Epithelial cell of alveolus of lung (primary cell): ENCODE measurements around the gene MAP3K19. TPM values are rescaled to one million over a fixed set of nuclear protein-coding genes. Genes with fewer than 3 reads are reported as not detected.

Experiments
- total RNA-seq: library from RNA; depleted of rRNA; stranded (reverse); fragments of >200 nt; gene quantifications from 2 replicates; pipeline ENCODE4 v1.2.1, GENCODE V29; 2015

The MAP3K19 gene, protein sequence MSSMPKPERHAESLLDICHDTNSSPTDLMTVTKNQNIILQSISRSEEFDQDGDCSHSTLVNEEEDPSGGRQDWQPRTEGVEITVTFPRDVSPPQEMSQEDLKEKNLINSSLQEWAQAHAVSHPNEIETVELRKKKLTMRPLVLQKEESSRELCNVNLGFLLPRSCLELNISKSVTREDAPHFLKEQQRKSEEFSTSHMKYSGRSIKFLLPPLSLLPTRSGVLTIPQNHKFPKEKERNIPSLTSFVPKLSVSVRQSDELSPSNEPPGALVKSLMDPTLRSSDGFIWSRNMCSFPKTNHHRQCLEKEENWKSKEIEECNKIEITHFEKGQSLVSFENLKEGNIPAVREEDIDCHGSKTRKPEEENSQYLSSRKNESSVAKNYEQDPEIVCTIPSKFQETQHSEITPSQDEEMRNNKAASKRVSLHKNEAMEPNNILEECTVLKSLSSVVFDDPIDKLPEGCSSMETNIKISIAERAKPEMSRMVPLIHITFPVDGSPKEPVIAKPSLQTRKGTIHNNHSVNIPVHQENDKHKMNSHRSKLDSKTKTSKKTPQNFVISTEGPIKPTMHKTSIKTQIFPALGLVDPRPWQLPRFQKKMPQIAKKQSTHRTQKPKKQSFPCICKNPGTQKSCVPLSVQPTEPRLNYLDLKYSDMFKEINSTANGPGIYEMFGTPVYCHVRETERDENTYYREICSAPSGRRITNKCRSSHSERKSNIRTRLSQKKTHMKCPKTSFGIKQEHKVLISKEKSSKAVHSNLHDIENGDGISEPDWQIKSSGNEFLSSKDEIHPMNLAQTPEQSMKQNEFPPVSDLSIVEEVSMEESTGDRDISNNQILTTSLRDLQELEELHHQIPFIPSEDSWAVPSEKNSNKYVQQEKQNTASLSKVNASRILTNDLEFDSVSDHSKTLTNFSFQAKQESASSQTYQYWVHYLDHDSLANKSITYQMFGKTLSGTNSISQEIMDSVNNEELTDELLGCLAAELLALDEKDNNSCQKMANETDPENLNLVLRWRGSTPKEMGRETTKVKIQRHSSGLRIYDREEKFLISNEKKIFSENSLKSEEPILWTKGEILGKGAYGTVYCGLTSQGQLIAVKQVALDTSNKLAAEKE (N-terminal part only)
- total RNA-seq: not detected in 2 replicates

DNA sequence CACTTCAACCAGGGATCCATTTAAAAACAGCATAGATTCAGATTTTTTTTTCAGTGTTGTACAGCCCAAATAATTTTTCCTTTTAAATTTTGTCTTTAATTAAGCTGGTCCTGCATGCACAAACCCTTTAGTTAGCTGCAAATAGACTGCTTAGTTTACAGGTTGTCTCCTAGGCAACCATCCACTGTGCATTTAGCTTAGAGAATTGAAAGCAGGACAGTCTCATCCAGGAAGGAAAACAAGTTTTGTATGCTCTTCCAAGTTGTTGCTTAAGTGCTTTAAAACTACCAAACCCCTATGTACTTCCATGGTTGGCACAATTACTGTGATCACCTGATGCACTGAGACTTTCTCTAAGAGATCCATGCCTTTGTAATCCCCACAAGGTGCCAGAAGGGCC, at the start of gene MAP3K19:
Gene MAP3K19 (minus strand): TSS at position 148 of the 400 bp plus-strand sequence. CDS start 22,800 bp downstream, outside the sequence.

DNA sequence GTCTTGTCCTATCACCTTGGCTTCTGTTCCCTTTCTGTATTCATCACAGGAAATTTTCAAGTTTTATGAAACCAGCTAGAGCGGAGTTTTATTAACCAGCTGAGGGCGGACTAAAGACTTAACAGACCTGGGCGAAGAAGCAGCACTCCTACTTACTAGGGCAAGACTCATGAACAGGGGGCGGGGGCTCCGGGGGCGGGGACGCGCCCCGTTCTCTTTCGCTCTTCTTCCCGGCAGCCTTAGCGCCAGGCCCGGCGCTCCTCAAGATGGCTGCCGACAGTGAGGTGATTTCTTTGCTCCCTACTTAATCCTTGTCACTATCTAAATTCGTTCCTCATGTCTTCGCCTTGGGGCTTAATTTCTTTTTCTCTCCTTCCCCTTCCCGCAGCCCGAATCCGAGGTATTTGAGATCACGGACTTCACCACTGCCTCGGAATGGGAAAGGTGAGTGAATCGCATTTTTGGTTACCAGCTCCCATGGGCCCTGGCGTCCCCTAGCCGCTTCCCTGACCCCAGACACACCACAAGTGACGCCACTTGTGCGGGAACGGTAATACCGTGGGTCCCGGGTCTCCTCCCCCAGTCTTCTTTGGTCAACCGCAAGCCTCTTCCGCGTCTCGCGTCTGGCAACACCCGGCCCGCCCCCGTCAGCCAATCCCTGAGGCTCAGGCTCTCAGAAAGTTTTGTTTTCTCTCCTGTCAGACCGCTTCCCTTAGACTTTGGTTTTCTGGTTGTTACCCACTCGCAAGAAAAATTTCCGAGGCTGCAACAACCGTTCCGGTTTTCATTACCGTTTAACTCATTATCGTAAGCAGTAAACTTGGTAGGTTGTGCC, 5.0 kb upstream of the MAP3K19 start, which contains the start of gene RAB3GAP1:
Gene RAB3GAP1 (plus strand): TSS at position 251 of the 835 bp plus-strand sequence. CDS start 16 bp downstream, at position 267.

DNA sequence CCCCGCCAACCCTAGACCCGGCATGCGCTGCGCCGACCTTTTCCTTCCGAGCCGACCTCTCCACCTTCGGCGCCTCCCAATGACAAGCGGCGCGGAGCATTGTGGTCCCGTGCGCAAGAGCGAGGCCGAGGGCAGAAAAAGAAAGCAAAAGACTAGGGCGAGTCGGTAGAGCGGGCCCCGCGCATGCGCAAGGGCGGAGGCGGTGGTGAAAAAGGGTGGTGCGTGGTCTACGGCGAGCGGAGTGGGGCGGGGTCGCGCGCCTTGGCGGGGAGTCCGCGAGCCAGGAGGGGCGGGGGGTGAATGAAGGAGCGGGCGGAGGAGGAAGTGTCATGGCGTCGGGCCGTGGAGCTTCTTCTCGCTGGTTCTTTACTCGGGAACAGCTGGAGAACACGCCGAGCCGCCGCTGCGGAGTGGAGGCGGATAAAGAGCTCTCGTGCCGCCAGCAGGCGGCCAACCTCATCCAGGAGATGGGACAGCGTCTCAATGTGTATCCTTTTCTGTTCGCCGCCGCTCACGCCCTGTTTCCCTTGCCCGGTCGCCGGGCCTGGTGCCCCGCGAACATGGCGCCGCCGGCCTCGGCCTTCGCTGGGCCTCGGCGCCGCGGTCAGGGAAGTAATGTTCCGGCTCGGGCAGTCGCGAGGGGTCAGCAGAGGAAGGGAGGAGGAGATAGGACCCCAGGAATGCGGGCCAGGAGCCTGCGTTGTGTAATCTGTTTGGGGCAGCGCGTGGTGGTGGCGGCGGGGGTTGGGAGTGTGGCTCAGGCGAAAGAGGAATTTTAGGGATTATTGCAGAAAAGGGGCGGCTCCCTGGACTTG, 128.5 kb downstream of the MAP3K19 start, which contains the start of gene CCNT2:
Gene CCNT2 (plus strand): TSS at position 297 of the 815 bp plus-strand sequence. CDS start 33 bp downstream, at position 330.

Other genes with a start within 250 kb of the MAP3K19 start
- gene ACMSD, start 208.8 kb downstream of the MAP3K19 start, total RNA-seq: not detected in 2 replicates
- gene CCNT2, start 128.6 kb downstream of the MAP3K19 start, total RNA-seq: 10.6 and 13.3 TPM in 2 replicates
- 24.8 and 33.6 TPM in 2 replicates for gene RAB3GAP1, start 4.8 kb upstream of the MAP3K19 start, total RNA-seq